CD8-positive, alpha-beta memory T cell (primary cell): ENCODE measurements around the gene TRPC4. TPM values are rescaled to one million over a fixed set of nuclear protein-coding genes. Genes with fewer than 3 reads are reported as not detected.

Source experiments
- CTCF ChIA-PET: fragments of 350-600 bp; sonication (Branson Sonifier 250); formaldehyde crosslinking; loops from one replicate; lab custom pipeline; 2021; ENCODE audit warnings: antibody characterized with exemption; lab: Charles Lee
- POLR2A ChIA-PET: fragments of 350-600 bp; sonication (Branson Sonifier 250); formaldehyde crosslinking; loops from one replicate; lab custom pipeline; 2021; ENCODE audit warnings: antibody characterized with exemption; lab: Charles Lee
- DNase-seq, 5 donors: peaks; one replicate each; pipeline versions ENCODE4 v3.0.0 to v3.0.0-alpha.2; 2020 to 2022; ENCODE audit warnings: mixed read lengths in 1 of 5
- H3K27ac ChIP-seq: one replicate; pipeline ENCODE4 v1.7.0; 2013; ENCODE audit warnings: low read depth, mild to moderate bottlenecking, low read length, moderate library complexity
- H3K27me3 ChIP-seq: 2 replicates; pipeline ENCODE4 v1.7.0; 2013; ENCODE audit warnings: low read length, mild to moderate bottlenecking; ENCODE audit not compliant: insufficient read depth, poor library complexity, severe bottlenecking
- H3K36me3 ChIP-seq: 2 replicates; pipeline ENCODE4 v1.7.0; 2013; ENCODE audit warnings: mild to moderate bottlenecking, low read length, moderate library complexity; ENCODE audit not compliant: insufficient read depth
- H3K4me1 ChIP-seq: 2 replicates; pipeline ENCODE4 v1.7.0; 2013; ENCODE audit warnings: mild to moderate bottlenecking, low read length, moderate library complexity; ENCODE audit not compliant: insufficient read depth
- H3K4me3 ChIP-seq: 2 replicates; pipeline ENCODE4 v1.7.0; 2013; ENCODE audit warnings: mild to moderate bottlenecking, low read length
- H3K9me3 ChIP-seq: 2 replicates; pipeline ENCODE4 v1.7.0; 2013; ENCODE audit warnings: mild to moderate bottlenecking, low read length
- H3K27ac Mint-ChIP-seq, 8 donors: one replicate each; pipeline ENCODE4 v1.8.0; 2020 to 2021; ENCODE audit warnings: mixed read lengths in 8 of 8, mild to moderate bottlenecking in 6 of 8, inconsistent platforms in 3 of 8, moderate library complexity in 3 of 8
- H3K27me3 Mint-ChIP-seq, 2 donors: one replicate each; pipeline ENCODE4 v1.8.0; 2020 to 2021; ENCODE audit warnings: mixed read lengths in 2 of 2, mild to moderate bottlenecking in 1 of 2, moderate library complexity in 1 of 2
- H3K36me3 Mint-ChIP-seq, 3 donors: one replicate each; pipeline ENCODE4 v1.8.0; 2020 to 2021; ENCODE audit warnings: mixed read lengths in 3 of 3, inconsistent platforms in 1 of 3, mild to moderate bottlenecking in 1 of 3
- H3K4me1 Mint-ChIP-seq, 3 donors: one replicate each; pipeline ENCODE4 v1.8.0; 2020 to 2021; ENCODE audit warnings: mixed read lengths in 3 of 3, inconsistent platforms in 1 of 3, mild to moderate bottlenecking in 1 of 3
- H3K4me3 Mint-ChIP-seq, 7 donors: one replicate each; pipeline ENCODE4 v1.8.0; 2020 to 2021; ENCODE audit warnings: mixed read lengths in 7 of 7, mild to moderate bottlenecking in 6 of 7, moderate library complexity in 4 of 7, inconsistent platforms in 2 of 7
- H3K9me3 Mint-ChIP-seq, 5 donors: one replicate each; pipeline ENCODE4 v1.8.0; 2020 to 2022; ENCODE audit warnings: mixed read lengths in 5 of 5, mild to moderate bottlenecking in 3 of 5, moderate library complexity in 2 of 5, inconsistent platforms in 1 of 5
- polyA plus RNA-seq: library from polyadenylated mRNA; unstranded; fragments of 300-500 nt; fragmentation: Illumina TruSeq; gene quantifications from one replicate; pipeline ENCODE4 v1.2.3, GENCODE V29; 2021
- total RNA-seq, 2 experiments: library from RNA; stranded (reverse); gene quantifications; one replicate each; pipeline ENCODE4 v1.2.3, GENCODE V29; 2021

Gene TRPC4
- total and polyA plus RNA-seq, 3 experiments from 2014 or later, result not detected

- H3K9me3 ChIP-seq, result no peaks in the 10 kb centered on the region
- no peak overlapping the region for H3K27ac ChIP-seq
- H3K27ac Mint-ChIP-seq, result no peak overlapping the region
- H3K27me3 ChIP-seq, result no peaks in the 10 kb centered on the region
- POLR2A ChIA-PET, result no interaction called here
- H3K4me3 ChIP-seq, result no peak overlapping the region
- H3K9me3 Mint-ChIP-seq, result peaks cover 0 to 10% (median 2%) of the 10 kb centered on the region in 5 donors
- no peak for DNase-seq
- CTCF ChIA-PET, result no interaction called here
- H3K4me1 ChIP-seq, result no peaks in the 10 kb centered on the region
- no peak overlapping the region for H3K4me3 Mint-ChIP-seq
- no peaks in the 10 kb centered on the region for H3K36me3 Mint-ChIP-seq
- no peaks in the 10 kb centered on the region for H3K4me1 Mint-ChIP-seq
- H3K27me3 Mint-ChIP-seq, result no peaks in the 10 kb centered on the region
- H3K36me3 ChIP-seq, result no peaks in the 10 kb centered on the region
These were observed 184.4 kb downstream of the TRPC4 start for GRCh38 chr13:37685206-37685605.

DNA sequence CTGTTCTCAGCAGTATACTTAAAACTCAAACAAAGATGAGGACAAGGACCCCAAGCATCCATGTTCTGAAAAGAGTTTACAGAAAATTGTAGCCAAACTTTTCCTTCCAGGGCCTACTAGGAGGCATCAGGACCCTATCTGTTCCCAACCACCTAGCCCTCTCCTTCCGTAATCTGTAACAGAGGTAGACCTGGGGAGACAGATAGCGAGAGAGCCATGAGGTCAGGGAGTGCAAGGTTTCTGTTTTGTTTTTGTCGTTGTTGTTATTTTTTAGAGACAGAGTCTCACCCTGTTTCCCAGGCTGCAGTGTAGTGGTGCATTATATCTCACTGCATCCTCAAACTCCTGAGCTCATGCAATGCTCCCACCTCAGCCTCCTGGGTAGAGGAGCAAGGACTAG lies 187.1 kb downstream of the TRPC4 start:
- no peaks in the 10 kb centered on the region for H3K27me3 Mint-ChIP-seq
- Histone ChIP-seq H3K27me3 (no peaks in the 10 kb centered on the region), H3K4me3 (no peak overlapping the region), H3K36me3 (no peaks in the 10 kb centered on the region), H3K27ac (no peak overlapping the region), H3K9me3 (no peaks in the 10 kb centered on the region), H3K4me1 (no peaks in the 10 kb centered on the region)
- ChIA-PET CTCF (no interaction called here), POLR2A (no interaction called here)
- no peak for DNase-seq
- peaks cover 0 to 5% (median 4%) of the 10 kb centered on the region in 5 donors for H3K9me3 Mint-ChIP-seq
- no peak overlapping the region for H3K27ac Mint-ChIP-seq
- H3K36me3 Mint-ChIP-seq, result no peaks in the 10 kb centered on the region
- H3K4me1 Mint-ChIP-seq, result no peaks in the 10 kb centered on the region
- no peak overlapping the region for H3K4me3 Mint-ChIP-seq

DNA sequence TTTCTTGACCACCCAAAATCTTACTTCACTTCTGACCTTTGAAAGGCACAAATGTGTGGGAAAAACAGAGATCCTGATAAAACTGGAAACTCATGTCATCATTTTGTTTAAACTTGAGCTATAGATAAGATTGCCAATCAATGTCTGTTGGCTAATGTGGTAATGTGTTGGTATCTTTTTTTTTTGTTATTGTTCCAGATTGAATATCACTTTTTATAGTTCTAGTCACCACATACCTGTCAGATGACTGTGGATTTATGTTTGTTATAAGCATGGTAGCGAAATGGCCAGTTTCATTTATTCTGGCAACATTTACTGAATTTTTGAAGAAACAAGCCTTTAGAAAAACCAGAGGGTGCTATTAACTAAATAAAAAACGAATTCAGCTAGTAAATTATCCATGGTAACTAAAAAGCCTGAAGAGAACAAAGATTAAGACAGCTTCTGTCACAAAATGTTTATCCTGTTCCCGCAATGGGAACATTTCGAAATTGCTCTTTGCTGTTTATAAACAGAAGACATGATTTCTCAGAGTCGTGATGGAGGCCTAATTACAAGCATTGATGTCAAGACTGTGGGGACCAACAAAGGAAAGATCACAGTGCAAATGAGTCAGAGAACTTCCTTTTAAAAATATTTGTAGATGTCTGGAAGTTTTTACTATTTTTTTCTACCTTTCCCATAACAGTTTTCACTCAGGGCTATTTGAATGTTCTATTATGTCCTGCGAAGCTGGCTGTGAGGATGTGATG lies 188.1 kb downstream of the TRPC4 start:
- H3K4me3 ChIP-seq, result no peak overlapping the region
- no peaks in the 10 kb centered on the region for H3K36me3 ChIP-seq
- no peak overlapping the region for H3K27ac ChIP-seq
- H3K27me3 ChIP-seq, result no peaks in the 10 kb centered on the region
- no peaks in the 10 kb centered on the region for H3K9me3 ChIP-seq
- Mint-ChIP-seq H3K36me3 (no peaks in the 10 kb centered on the region), H3K9me3 (peaks cover 0 to 5% (median 4%) of the 10 kb centered on the region in 5 donors), H3K27me3 (no peaks in the 10 kb centered on the region), H3K4me3 (no peak overlapping the region), H3K27ac (no peak overlapping the region), H3K4me1 (no peaks in the 10 kb centered on the region)
- DNase-seq, result no peak
- no peaks in the 10 kb centered on the region for H3K4me1 ChIP-seq
- ChIA-PET POLR2A (no interaction called here), CTCF (no interaction called here)

- peaks cover 0 to 6% (median 4%) of the 10 kb centered on the region in 5 donors for H3K9me3 Mint-ChIP-seq
- H3K27me3 Mint-ChIP-seq, result no peaks in the 10 kb centered on the region
- POLR2A ChIA-PET, result no interaction called here
- Histone ChIP-seq H3K27me3 (no peaks in the 10 kb centered on the region), H3K4me3 (no peak overlapping the region), H3K36me3 (no peaks in the 10 kb centered on the region), H3K9me3 (no peaks in the 10 kb centered on the region), H3K4me1 (no peaks in the 10 kb centered on the region), H3K27ac (no peak overlapping the region)
- no peak overlapping the region for H3K27ac Mint-ChIP-seq
- no peak overlapping the region for H3K4me3 Mint-ChIP-seq
- no peaks in the 10 kb centered on the region for H3K4me1 Mint-ChIP-seq
- CTCF ChIA-PET, result no interaction called here
- DNase-seq, result no peak
- H3K36me3 Mint-ChIP-seq, result no peaks in the 10 kb centered on the region
These were observed 189.4 kb downstream of the TRPC4 start for GRCh38 chr13:37680137-37680536.

- no peak overlapping the region for H3K4me3 Mint-ChIP-seq
- H3K36me3 Mint-ChIP-seq, result no peaks in the 10 kb centered on the region
These were observed 190.5 kb downstream of the TRPC4 start for GRCh38 chr13:37679043-37679442.

DNA sequence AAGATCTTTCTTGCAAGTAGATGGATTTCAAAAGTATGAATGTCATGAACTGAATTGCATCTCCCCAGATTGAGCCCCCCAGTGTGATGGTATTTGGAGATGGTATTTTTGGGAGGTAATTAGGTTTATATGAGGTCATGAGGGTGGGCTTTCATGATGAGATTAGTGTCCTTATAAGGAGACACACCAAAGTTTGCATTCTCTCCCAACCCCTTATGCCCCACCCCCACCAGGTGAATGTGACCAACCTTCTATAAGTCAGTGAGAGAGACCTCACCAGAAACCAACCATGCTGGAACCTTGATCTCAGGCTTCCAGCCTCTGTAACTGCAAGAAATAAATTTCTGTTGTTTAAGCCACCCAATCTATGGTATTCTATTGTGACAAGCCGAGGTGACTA lies 199.7 kb downstream of the TRPC4 start:
- Mint-ChIP-seq H3K36me3 (no peaks in the 10 kb centered on the region), H3K9me3 (peaks cover 0 to 10% (median 3%) of the 10 kb centered on the region in 5 donors), H3K4me3 (no peak overlapping the region), H3K4me1 (no peaks in the 10 kb centered on the region), H3K27ac (no peak overlapping the region), H3K27me3 (no peaks in the 10 kb centered on the region)
- H3K36me3 ChIP-seq, result no peaks in the 10 kb centered on the region
- no peaks in the 10 kb centered on the region for H3K27me3 ChIP-seq
- H3K9me3 ChIP-seq, result no peaks in the 10 kb centered on the region
- CTCF ChIA-PET, result no interaction called here
- no peak for DNase-seq
- H3K27ac ChIP-seq, result no peak overlapping the region
- H3K4me1 ChIP-seq, result no peaks in the 10 kb centered on the region
- POLR2A ChIA-PET, result no interaction called here
- H3K4me3 ChIP-seq, result no peak overlapping the region

More at GRCh38 chr13:37679043-37679442, 190.5 kb downstream of the TRPC4 start:
- Mint-ChIP-seq H3K27me3 (no peaks in the 10 kb centered on the region), H3K27ac (no peak overlapping the region), H3K4me1 (no peaks in the 10 kb centered on the region), H3K9me3 (peaks cover 0 to 8% (median 4%) of the 10 kb centered on the region in 5 donors)
- H3K4me3 ChIP-seq, result no peak overlapping the region
- POLR2A ChIA-PET, result no interaction called here
- H3K36me3 ChIP-seq, result no peaks in the 10 kb centered on the region
- CTCF ChIA-PET, result no interaction called here
- H3K27me3 ChIP-seq, result no peaks in the 10 kb centered on the region
- DNase-seq, result no peak
- no peak overlapping the region for H3K27ac ChIP-seq
- H3K9me3 ChIP-seq, result no peaks in the 10 kb centered on the region
- H3K4me1 ChIP-seq, result no peaks in the 10 kb centered on the region

DNA sequence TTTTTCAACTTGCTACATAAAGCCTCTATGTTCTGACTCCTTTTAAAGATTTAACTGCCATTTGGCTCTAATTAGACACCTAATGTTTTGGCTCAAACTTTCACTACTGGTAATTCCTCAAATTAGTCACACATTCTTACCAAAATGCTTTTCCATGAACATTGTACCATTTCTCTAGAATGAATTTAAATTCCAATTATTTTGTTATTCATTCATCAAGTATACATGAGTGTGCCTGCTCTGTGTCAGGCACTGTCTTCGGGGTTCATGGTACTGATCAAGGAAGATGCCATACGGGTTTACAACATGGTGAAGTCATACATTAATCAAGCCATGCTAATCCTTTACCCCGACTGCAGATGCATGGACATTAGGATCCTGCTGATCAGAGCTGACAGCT lies 201.9 kb downstream of the TRPC4 start:
- DNase-seq, result no peak
- H3K4me1 ChIP-seq, result no peaks in the 10 kb centered on the region
- Mint-ChIP-seq H3K36me3 (no peaks in the 10 kb centered on the region), H3K4me3 (no peak overlapping the region), H3K9me3 (peaks cover 0 to 13% (median 3%) of the 10 kb centered on the region in 5 donors), H3K27me3 (no peaks in the 10 kb centered on the region), H3K4me1 (no peaks in the 10 kb centered on the region), H3K27ac (no peak overlapping the region)
- H3K9me3 ChIP-seq, result no peaks in the 10 kb centered on the region
- H3K36me3 ChIP-seq, result no peaks in the 10 kb centered on the region
- CTCF ChIA-PET, result no interaction called here
- no peaks in the 10 kb centered on the region for H3K27me3 ChIP-seq
- no peak overlapping the region for H3K27ac ChIP-seq
- POLR2A ChIA-PET, result no interaction called here
- no peak overlapping the region for H3K4me3 ChIP-seq

DNA sequence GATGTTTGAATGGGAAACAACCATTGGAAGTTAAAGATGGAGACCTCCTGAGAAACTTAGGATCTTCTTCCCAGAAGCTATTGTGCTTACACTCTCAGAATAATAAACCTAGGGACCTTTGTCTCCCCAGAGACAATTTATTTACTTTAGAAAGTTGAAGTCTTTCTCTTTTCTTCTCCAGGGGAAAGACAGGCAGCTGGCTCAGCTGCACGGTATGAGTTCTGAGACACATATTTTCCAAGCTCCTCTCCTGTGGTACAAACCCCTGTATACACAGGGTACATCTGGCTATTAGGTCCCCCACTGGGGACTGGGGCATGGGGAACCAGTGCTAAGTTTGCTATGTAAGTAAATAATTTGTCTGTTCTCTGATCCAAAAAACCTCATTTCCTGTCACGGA lies 203.5 kb downstream of the TRPC4 start:
- Mint-ChIP-seq H3K4me3 (no peak overlapping the region), H3K9me3 (peaks cover 0 to 9% (median 3%) of the 10 kb centered on the region in 5 donors), H3K4me1 (no peaks in the 10 kb centered on the region), H3K36me3 (no peaks in the 10 kb centered on the region), H3K27me3 (no peaks in the 10 kb centered on the region), H3K27ac (no peak overlapping the region)
- H3K4me1 ChIP-seq, result no peaks in the 10 kb centered on the region
- POLR2A ChIA-PET, result no interaction called here
- H3K9me3 ChIP-seq, result no peaks in the 10 kb centered on the region
- no peak overlapping the region for H3K27ac ChIP-seq
- no peak overlapping the region for H3K4me3 ChIP-seq
- no peaks in the 10 kb centered on the region for H3K27me3 ChIP-seq
- H3K36me3 ChIP-seq, result no peaks in the 10 kb centered on the region
- CTCF ChIA-PET, result no interaction called here
- no peak for DNase-seq
